GM18858 (cell line): ENCODE measurements around the gene CGB5.

ENCODE experiments used
- ATAC-seq: cut with Tn5 transposase; IDR thresholded peaks from one replicate; pipeline ENCODE4 v1.9.1; 2021; ENCODE audit not compliant: unreplicated experiment

CGB5 gene

GRCh38 chr19:49085020-49085867, 41.6 kb downstream of the CGB5 start, which contains the start of gene SNRNP70:
Gene SNRNP70, plus strand, starts transcription at chr19:49085451. Its CDS starts 964 bp downstream, at chr19:49086415.
- ATAC-seq, result peak; percentile 72

DNA sequence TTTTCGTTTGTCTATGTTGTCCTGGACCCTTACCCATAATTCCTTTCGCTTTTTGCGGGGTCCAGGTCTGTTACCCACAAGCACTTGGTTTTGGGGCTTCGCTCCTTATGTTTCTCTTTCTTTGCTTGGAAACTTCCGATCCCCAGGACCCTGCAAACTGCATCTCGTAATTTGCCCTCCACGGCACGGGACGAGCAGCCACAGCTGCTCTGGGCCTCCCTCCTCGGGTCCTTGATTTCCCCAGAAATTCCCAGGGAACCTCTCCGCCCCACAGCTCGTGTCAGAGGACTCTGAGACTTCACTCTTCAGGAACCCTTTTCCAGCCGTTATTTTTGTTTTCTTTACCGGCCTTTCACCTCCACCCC, 42.2 kb downstream of the CGB5 start:
- ATAC-seq, result no peak

- ATAC-seq, result no peak
These were observed 42.6 kb downstream of the CGB5 start for GRCh38 chr19:49086296-49086695.

DNA sequence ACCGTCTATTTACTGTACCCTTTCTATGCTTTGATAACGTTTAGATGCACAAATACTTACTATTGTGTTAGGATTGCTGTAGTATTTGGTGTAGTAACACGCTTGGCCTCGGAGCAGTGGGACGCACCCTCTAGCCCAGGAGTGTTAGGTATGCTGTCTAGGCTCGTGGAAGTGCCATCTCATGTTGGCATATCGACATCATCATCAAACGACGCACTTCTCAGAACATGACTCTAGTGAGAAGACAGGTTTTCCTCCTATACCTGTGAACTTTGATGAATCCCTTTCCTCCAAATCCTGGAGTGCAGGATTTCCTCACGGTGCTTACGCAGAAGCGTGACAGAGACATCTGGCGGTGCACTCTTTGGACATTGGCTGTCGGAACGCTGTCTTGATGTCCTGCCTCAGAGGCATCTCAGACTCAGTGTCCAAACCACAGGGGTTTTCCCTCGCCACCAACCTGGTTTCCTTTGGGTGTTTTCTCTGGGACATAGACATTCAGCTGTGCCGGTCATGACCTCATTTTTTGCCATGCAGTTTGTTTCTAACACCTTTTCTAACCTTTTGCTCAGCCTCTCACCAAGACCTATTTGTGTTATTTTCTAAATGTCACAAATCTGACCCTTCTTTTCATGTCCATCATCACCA, 47.9 kb downstream of the CGB5 start:
- no peak for ATAC-seq

DNA sequence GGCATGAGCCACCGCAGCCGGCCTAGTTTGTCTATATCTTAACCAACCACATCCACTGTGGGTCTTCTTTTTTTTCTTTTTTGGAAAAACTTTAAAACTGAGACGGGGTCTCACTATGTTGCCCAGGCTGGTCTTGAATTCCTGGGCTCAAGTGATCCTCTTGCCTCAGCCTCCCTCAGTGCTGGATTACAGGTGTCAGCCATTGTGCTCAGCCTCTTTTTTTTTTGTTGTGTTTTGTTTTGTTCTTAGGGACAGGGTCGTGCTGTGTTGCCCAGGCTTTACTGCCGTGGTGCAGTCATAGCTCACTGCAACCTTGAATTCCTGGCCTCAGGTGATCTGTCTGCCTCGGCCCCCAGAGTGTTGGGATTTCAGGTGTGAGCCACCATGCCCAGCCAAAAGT, 49.0 kb downstream of the CGB5 start:
- ATAC-seq, result no peak
